Psoas muscle (tissue), 8 donors: ENCODE measurements around the gene BDH1. TPM values are rescaled to one million over a fixed set of nuclear protein-coding genes. Genes with fewer than 3 reads are reported as not detected.

Source experiments
- ATAC-seq, 4 donors: fragments of 200-7000 bp; cut with Tn5 transposase; one replicate each; pipeline ENCODE4 v1.9.1; 2020; ENCODE audit warnings: moderate library complexity in 3 of 4, mild to moderate bottlenecking in 2 of 4
- DNase-seq, 2 donors: peaks; one replicate each; pipeline ENCODE4 v3.0.0-alpha.2; 2020
- H3K27ac ChIP-seq: fragments of 200-600 bp; one replicate; pipeline ENCODE4 v1.8.0; 2022
- H3K27me3 ChIP-seq, 3 donors: fragments of 200-600 bp in 1 of 3; one replicate each; pipeline versions ENCODE4 v1.6.1 to v1.8.0; 2013 to 2022; ENCODE audit warnings: low read length in 2 of 3, mild to moderate bottlenecking in 2 of 3, moderate library complexity in 1 of 3; ENCODE audit not compliant: insufficient read depth in 3 of 3
- H3K36me3 ChIP-seq, 2 donors: fragments of 200-600 bp in 1 of 2; one replicate each; pipeline versions ENCODE4 v1.6.1 to v1.8.0; 2013 to 2022; ENCODE audit warnings: low read depth in 1 of 2, mild to moderate bottlenecking in 1 of 2, moderate library complexity in 1 of 2; ENCODE audit not compliant: insufficient read depth in 1 of 2
- H3K4me1 ChIP-seq: fragments of 200-600 bp; one replicate; pipeline ENCODE4 v1.8.0; 2022
- H3K4me3 ChIP-seq: fragments of 200-600 bp; one replicate; pipeline ENCODE4 v1.8.0; 2022; ENCODE audit warnings: mild to moderate bottlenecking
- H3K9me3 ChIP-seq: fragments of 200-600 bp; one replicate; pipeline ENCODE4 v1.8.0; 2022
- WGBS, 3 donors: extraction: QIAGEN DNeasy Blood & Tissue Kit; methylation state at CpG; one replicate each; pipeline versions ENCODE4 v1.1.6 to v1.1.7; 2013; 5-methylcytosine and 5-hydroxymethylcytosine counted together
- intact Hi-C, 2 donors: fragments of 100-400 bp; cut with DNase I; formaldehyde crosslinking; loops; one replicate each; pipeline versions ENCODE4 v1.11.0 to v1.14.2; 2022
- polyA plus RNA-seq, 3 donors: library from polyadenylated mRNA; stranded (reverse); fragments of 200-250 nt; gene quantifications; one replicate each; pipeline ENCODE4 v1.2.3, GENCODE V29; 2013
- total RNA-seq, 4 donors: library from RNA; stranded (reverse); fragmentation: NEBNext Ultra II Directional in 2 of 4; extraction: Animal tissue kit (Norgen Biotek cat#: 25700) in 2 of 4; gene quantifications; one replicate each; pipeline versions ENCODE4 v1.2.1 to v1.2.4, GENCODE V29; 2021 to 2023
- TF ChIP-seq, protein P1 (sequence below): fragments of 200-600 bp; IDR thresholded peaks from one replicate; pipeline ENCODE4 v1.8.0; 2022; ENCODE audit warnings: antibody characterized with exemption
- donor health status: healthy with polysubstance abuse.
- donor health status: DM: no; HTN: no; CAD: no; lungs with moderate emphysema.
- donor health status: Bipolar disorder and iron deficiency.
- donor health status: healthy.
- donor health status: DM: yes; HTN: yes; CAD: no.
- donor health status: DM: no; HTN: no; CAD: no.
- donor health status: DM: no; HTN: no; CAD: no.
- donor health status: DM: yes; HTN: yes; CAD: no.

The BDH1 gene
- total and polyA plus RNA-seq, 7 donors = 5.4 to 47.6 (median 16.0) TPM

DNA sequence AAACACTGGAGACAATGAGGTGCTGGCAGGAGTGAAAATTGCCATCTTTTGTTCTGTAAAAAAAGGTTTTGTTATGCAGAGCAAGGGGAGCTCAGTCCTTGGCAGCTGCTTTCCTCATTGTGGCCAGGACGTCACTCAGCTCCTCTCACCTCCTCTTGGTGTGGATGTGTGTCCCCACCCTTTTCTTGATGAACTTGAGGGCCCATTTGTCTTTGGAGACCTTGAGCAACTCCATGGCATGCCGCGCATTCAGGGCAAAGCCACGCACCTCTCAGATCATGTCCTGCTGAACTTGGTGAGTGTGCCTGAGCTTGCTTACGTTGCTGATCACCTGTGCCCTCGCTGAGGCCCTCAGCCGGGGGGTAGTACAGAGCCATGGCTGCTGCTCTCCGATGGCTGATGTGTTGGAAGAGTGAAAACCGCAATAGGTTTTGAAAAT, 24.5 kb upstream of the BDH1 start:
- WGBS, 3 donors = 61 to 76% (median 74%) methylated on average over 9 of the region's 9 CpGs
- TF ChIP-seq, protein P1, sequence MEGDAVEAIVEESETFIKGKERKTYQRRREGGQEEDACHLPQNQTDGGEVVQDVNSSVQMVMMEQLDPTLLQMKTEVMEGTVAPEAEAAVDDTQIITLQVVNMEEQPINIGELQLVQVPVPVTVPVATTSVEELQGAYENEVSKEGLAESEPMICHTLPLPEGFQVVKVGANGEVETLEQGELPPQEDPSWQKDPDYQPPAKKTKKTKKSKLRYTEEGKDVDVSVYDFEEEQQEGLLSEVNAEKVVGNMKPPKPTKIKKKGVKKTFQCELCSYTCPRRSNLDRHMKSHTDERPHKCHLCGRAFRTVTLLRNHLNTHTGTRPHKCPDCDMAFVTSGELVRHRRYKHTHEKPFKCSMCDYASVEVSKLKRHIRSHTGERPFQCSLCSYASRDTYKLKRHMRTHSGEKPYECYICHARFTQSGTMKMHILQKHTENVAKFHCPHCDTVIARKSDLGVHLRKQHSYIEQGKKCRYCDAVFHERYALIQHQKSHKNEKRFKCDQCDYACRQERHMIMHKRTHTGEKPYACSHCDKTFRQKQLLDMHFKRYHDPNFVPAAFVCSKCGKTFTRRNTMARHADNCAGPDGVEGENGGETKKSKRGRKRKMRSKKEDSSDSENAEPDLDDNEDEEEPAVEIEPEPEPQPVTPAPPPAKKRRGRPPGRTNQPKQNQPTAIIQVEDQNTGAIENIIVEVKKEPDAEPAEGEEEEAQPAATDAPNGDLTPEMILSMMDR = no peak
- DNase-seq (no peak), ATAC-seq (peak in 1 of 4 donors; percentile 27)
- Histone ChIP-seq H3K27ac (no peak overlapping the region), H3K9me3 (no peaks in the 10 kb centered on the region), H3K4me1 (no peaks in the 10 kb centered on the region), H3K27me3 (no peaks in the 10 kb centered on the region), H3K4me3 (no peak overlapping the region), H3K36me3 (peaks cover 7 to 19% of the 10 kb centered on the region in 2 donors)
- intact Hi-C loops = no loop called here

DNA sequence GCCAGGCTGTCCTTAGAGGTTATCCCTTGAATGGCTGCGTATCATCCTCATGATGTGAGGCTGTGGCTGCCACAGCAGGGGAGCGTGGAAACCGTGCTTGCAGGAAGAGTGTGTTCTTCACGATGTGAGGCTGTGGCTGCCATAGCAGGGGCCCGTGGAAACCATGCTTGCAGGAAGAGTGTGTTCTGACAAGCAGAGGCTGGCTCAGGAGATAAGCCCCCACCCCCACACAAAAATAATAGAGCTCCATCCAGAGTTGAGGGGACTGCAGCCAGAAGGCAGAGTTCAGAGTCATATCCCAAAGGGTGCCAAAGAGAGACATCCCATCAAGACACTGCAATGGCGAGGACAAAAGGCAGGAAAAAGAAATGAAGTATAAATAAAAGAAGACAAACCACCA, 22.6 kb upstream of the BDH1 start:
- Histone ChIP-seq H3K4me3 (no peak overlapping the region), H3K27me3 (peaks cover 0 to 2% (median 0%) of the 10 kb centered on the region in 3 donors), H3K36me3 (peaks cover 7 to 19% of the 10 kb centered on the region in 2 donors), H3K27ac (no peak overlapping the region), H3K9me3 (no peaks in the 10 kb centered on the region), H3K4me1 (no peaks in the 10 kb centered on the region)
- DNase-seq (no peak), ATAC-seq (no peak)
- WGBS, 3 donors = 91 to 92% (median 91%) methylated on average over 6 of the region's 6 CpGs
- TF ChIP-seq, protein P1 = no peak
- intact Hi-C loops = no loop called here

DNA sequence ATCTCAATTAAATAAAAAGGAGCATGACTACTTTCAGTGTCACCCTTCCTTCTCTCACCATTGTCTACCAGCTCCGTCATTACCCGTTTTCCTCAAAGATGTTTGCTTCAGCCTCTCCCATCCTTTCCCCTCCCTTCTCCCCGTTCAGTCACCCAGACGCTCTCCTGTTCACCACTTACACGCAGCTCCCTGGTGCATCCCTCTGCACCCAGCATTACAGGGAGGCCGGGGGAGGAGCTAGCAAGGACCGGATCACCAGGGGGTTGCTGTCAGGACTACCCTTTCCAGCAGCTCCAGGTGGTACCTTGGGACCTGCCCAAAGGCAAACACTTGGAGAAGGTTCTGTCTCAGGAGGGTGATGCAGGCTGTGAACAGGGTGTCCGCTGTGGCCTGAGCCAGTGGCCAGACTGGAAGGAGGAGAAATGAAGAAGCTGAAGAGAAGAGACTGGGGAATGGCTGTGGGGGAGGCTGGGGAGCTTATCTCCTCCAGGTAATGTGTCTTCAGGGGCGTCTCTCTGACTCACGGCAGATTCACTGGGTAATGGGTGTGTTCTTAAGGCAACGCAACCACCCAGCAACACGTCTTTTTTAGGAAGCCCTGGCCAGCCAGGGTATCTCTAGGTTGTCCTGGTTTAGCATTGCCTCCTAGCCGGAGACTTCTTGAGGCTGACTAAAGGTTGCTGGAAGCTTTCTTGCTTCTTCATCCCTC, 21.8 kb upstream of the BDH1 start:
- DNase-seq (no peak), ATAC-seq (no peak)
- peaks cover 0 to 2% (median 0%) of the 10 kb centered on the region in 3 donors for H3K27me3 ChIP-seq
- intact Hi-C loops = no loop called here
- H3K27ac ChIP-seq = no peak overlapping the region
- TF ChIP-seq, protein P1 = no peak
- no peaks in the 10 kb centered on the region for H3K4me1 ChIP-seq
- 88 to 91% (median 88%) methylated on average over 13 of the region's 13 CpGs for WGBS, 3 donors
- H3K36me3 ChIP-seq = peaks cover 7 to 19% of the 10 kb centered on the region in 2 donors
- no peak overlapping the region for H3K4me3 ChIP-seq
- H3K9me3 ChIP-seq = no peaks in the 10 kb centered on the region

DNA sequence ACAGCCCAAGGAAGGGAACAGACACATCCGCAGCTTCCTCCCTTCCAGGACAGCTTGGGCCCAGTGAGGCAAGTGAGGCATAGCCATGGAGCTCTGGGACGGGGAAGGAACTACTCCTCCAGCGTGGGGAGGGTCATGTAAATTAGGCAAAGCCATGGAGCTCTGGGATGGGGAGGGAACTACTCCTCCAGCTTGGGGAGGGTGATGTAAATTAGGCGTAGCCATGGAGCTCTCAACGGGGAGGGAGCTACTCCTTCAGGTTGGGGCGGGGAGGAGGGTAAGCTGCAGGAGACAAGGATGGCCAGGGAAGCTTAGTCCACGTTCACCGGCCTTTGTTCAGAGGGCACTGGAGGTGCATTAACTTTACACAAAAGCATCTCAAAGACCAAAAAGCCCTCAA, 21.1 kb upstream of the BDH1 start:
- Histone ChIP-seq H3K4me3 (no peak overlapping the region), H3K27ac (no peak overlapping the region), H3K9me3 (no peaks in the 10 kb centered on the region), H3K27me3 (peaks cover 0 to 2% (median 0%) of the 10 kb centered on the region in 3 donors), H3K4me1 (no peaks in the 10 kb centered on the region), H3K36me3 (peaks cover 7 to 19% of the 10 kb centered on the region in 2 donors)
- 82 to 88% (median 84%) methylated on average over 8 of the region's 8 CpGs for WGBS, 3 donors
- no peak for ATAC-seq
- no peak for DNase-seq
- TF ChIP-seq, protein P1 = no peak
- intact Hi-C loops = no loop called here
